Transverse colon (tissue), 4 donors: ENCODE measurements around the gene MMAA.

Experiments used
- CTCF ChIP-seq, 5 experiments: fragments of 200-600 bp in 3 of 5; fragments of 450-650 bp in 2 of 5; sonication (generic) in 3 of 5; IDR thresholded peaks; 1 replicate in 2 of 5; 2 replicates in 3 of 5; pipeline ENCODE4 v1.5.1; 2016 to 2017; ENCODE audit warnings: antibody characterized with exemption in 5 of 5, inconsistent platforms in 3 of 5, mild to moderate bottlenecking in 2 of 5, moderate library complexity in 1 of 5
- EP300 ChIP-seq: sonication (generic); formaldehyde crosslinking; IDR thresholded peaks from one replicate; pipeline ENCODE4 v1.6.1; 2017; ENCODE audit warnings: antibody characterized with exemption, low read depth
- POLR2A ChIP-seq: fragments of 450-650 bp; IDR thresholded peaks from one replicate; pipeline ENCODE4 v1.6.1; 2016; ENCODE audit warnings: antibody characterized with exemption, mild to moderate bottlenecking, moderate library complexity
- POLR2AphosphoS5 ChIP-seq, 3 donors: sonication (generic); formaldehyde crosslinking; IDR thresholded peaks; one replicate each; pipeline ENCODE4 v1.6.1; 2016; ENCODE audit warnings: antibody characterized with exemption in 3 of 3

GRCh38 chr4:145602129-145602760, 16.9 kb upstream of the MMAA start:
- no peak for TF ChIP-seq CTCF (IDR thresholded peaks at IDR 0.05)
- TF ChIP-seq EP300, result no peak
- TF ChIP-seq POLR2A, result no peak
- no peak for TF ChIP-seq POLR2AphosphoS5 (IDR thresholded peaks at IDR 0.05)
